SK-N-SH treated with all-trans-retinoic acid at 6 μM for 48 hours (cell line): ENCODE results near the gene LCNL1.

ENCODE experiments used
- ATAC-seq: fragments of 200-7000 bp; cut with Tn5 transposase; 3 replicates; pipeline ENCODE4 v1.9.1; 2020; ENCODE audit warnings: mild to moderate bottlenecking, moderate library complexity
- ARNTL ChIP-seq: fragments of 450-650 bp; formaldehyde crosslinking; IDR thresholded peaks from 2 replicates; pipeline ENCODE4 v1.5.0; 2020; ENCODE audit warnings: low read depth, mild to moderate bottlenecking, moderate library complexity, borderline replicate concordance
- BACH2 ChIP-seq: fragments of 250-450 bp; sonication (Bioruptor Pico); IDR thresholded peaks from 2 replicates; pipeline ENCODE4 v1.9.0; 2021; ENCODE audit warnings: mild to moderate bottlenecking, borderline replicate concordance
- CREB5 ChIP-seq: fragments of 250-450 bp; sonication (Bioruptor Pico); IDR thresholded peaks from 2 replicates; pipeline ENCODE4 v1.5.1; 2020; ENCODE audit warnings: low read depth, mild to moderate bottlenecking, moderate library complexity
- CSDC2 ChIP-seq: fragments of 250-450 bp; sonication (Bioruptor Pico); IDR thresholded peaks from 2 replicates; pipeline ENCODE4 v1.5.0; 2020; ENCODE audit warnings: mild to moderate bottlenecking, moderate library complexity
- ESRRG ChIP-seq: fragments of 250-450 bp; sonication (Bioruptor Pico); IDR thresholded peaks from 2 replicates; pipeline ENCODE4 v1.6.1; 2021; ENCODE audit warnings: mild to moderate bottlenecking
- GLIS3 ChIP-seq: fragments of 250-450 bp; sonication (Bioruptor Pico); IDR thresholded peaks from 2 replicates; pipeline ENCODE4 v1.5.0; 2020; ENCODE audit warnings: mild to moderate bottlenecking, moderate library complexity
- ISL1 ChIP-seq: fragments of 250-450 bp; sonication (Bioruptor Pico); IDR thresholded peaks from 2 replicates; pipeline ENCODE4 v2.1.2; 2022; ENCODE audit warnings: mild to moderate bottlenecking, moderate library complexity
- POU6F1 ChIP-seq: fragments of 250-450 bp; sonication (Bioruptor Pico); IDR thresholded peaks from 2 replicates; pipeline ENCODE4 v1.8.0; 2021; ENCODE audit warnings: low read depth, mild to moderate bottlenecking, moderate library complexity, borderline replicate concordance
- PPARA ChIP-seq: fragments of 250-450 bp; sonication (Bioruptor Pico); IDR thresholded peaks from 2 replicates; pipeline ENCODE4 v1.5.0; 2020; ENCODE audit warnings: mild to moderate bottlenecking, borderline replicate concordance
- SNAI2 ChIP-seq: fragments of 250-450 bp; sonication (Bioruptor Pico); IDR thresholded peaks from 2 replicates; pipeline ENCODE4 v1.5.0; 2020; ENCODE audit warnings: mild to moderate bottlenecking, moderate library complexity
- TCF4 ChIP-seq: fragments of 250-450 bp; sonication (Bioruptor Pico); IDR thresholded peaks from 2 replicates; pipeline ENCODE4 v1.8.0; 2021; ENCODE audit warnings: mild to moderate bottlenecking, moderate library complexity, borderline replicate concordance
- TOX ChIP-seq: fragments of 250-450 bp; sonication (Bioruptor Pico); IDR thresholded peaks from 2 replicates; pipeline ENCODE4 v1.8.0; 2021; ENCODE audit warnings: mild to moderate bottlenecking, moderate library complexity, borderline replicate concordance
- TSHZ2 ChIP-seq: fragments of 250-450 bp; sonication (Bioruptor Pico); IDR thresholded peaks from 2 replicates; pipeline ENCODE4 v1.5.0; 2020; ENCODE audit warnings: mild to moderate bottlenecking, moderate library complexity
- ZC3H10 ChIP-seq: fragments of 250-450 bp; sonication (Bioruptor Pico); IDR thresholded peaks from 2 replicates; pipeline ENCODE4 v1.5.1; 2021; ENCODE audit warnings: mild to moderate bottlenecking, moderate library complexity
- ZFP3 ChIP-seq: fragments of 250-450 bp; sonication (Bioruptor Pico); IDR thresholded peaks from 2 replicates; pipeline ENCODE4 v1.5.0; 2020; ENCODE audit warnings: mild to moderate bottlenecking, moderate library complexity
- ZNF565 ChIP-seq: fragments of 450-650 bp; formaldehyde crosslinking; conservative IDR thresholded peaks from 2 replicates; pipeline ENCODE4 v1.5.0; 2020; ENCODE audit warnings: low read depth, mild to moderate bottlenecking, moderate library complexity

The LCNL1 gene

GRCh38 chr9:136953771-136954269, 29.0 kb upstream of the LCNL1 start:
- no peak for ATAC-seq
- TF ChIP-seq CSDC2 (CRISPR knock-in tag): no peak
- no peak for TF ChIP-seq CREB5 (CRISPR knock-in tag)
- no peak for TF ChIP-seq ZFP3 (CRISPR knock-in tag)
- no peak for TF ChIP-seq TCF4
- TF ChIP-seq ARNTL (CRISPR knock-in tag): no peak

- no peak for TF ChIP-seq ARNTL (CRISPR knock-in tag)
- TF ChIP-seq, all 23 proteins: peak for 0
- no peak for ATAC-seq
These were observed 28.3 kb upstream of the LCNL1 start for GRCh38 chr9:136954270-136955083.

GRCh38 chr9:136955202-136955942, 27.4 kb upstream of the LCNL1 start:
- no peak for ATAC-seq

GRCh38 chr9:136955943-136956335, 26.9 kb upstream of the LCNL1 start:
- ATAC-seq: no peak
- TF ChIP-seq POU6F1: no peak
- TF ChIP-seq PPARA (CRISPR knock-in tag): no peak
- no peak for TF ChIP-seq ZNF565 (CRISPR knock-in tag)
- no peak for TF ChIP-seq BACH2 (CRISPR knock-in tag)
- TF ChIP-seq ARNTL (CRISPR knock-in tag): no peak
- TF ChIP-seq GLIS3 (CRISPR knock-in tag): no peak
- no peak for TF ChIP-seq ZC3H10
- no peak for TF ChIP-seq TCF4
- TF ChIP-seq ESRRG: no peak
- TF ChIP-seq ISL1 (CRISPR knock-in tag): no peak

More at GRCh38 chr9:136955202-136955942, 27.4 kb upstream of the LCNL1 start:
- TF ChIP-seq POU6F1 (no peak), SNAI2 (CRISPR knock-in tag) (no peak), TSHZ2 (CRISPR knock-in tag) (no peak), ZFP3 (CRISPR knock-in tag) (no peak), TOX (CRISPR knock-in tag) (no peak), BACH2 (CRISPR knock-in tag) (no peak), ESRRG (no peak), GLIS3 (CRISPR knock-in tag) (no peak)

GRCh38 chr9:136956604-136957003, 26.2 kb upstream of the LCNL1 start:
- ATAC-seq: no peak

More at GRCh38 chr9:136956604-136957003, 26.2 kb upstream of the LCNL1 start:
- TF ChIP-seq BACH2 (CRISPR knock-in tag) (no peak), ZNF565 (CRISPR knock-in tag) (no peak), PPARA (CRISPR knock-in tag) (no peak), GLIS3 (CRISPR knock-in tag) (no peak)
